ENCODE measurements around the gene SHISAL2A. TPM values are rescaled to one million over a fixed set of nuclear protein-coding genes. Genes with fewer than 3 reads are reported as not detected.

The SHISAL2A gene
- total and polyA plus RNA-seq, 2 of the 13 experiments (the other 11 are each of a cell fraction or from before 2014, with no cell fraction given) = not detected

GRCh38 chr1:52600533-52601179 lies 32.3 kb upstream of the SHISAL2A start (continued):
- TF ChIP-seq DZIP1 (CRISPR knock-in tag; IDR thresholded peaks at IDR 0.05) (no peak), ZNF644 (CRISPR knock-in tag; IDR thresholded peaks at IDR 0.05; ENCODE audit: low read depth) (peak; percentile 83), MAFG (CRISPR knock-in tag; IDR thresholded peaks at IDR 0.05) (no peak), SP4 (CRISPR knock-in tag; IDR thresholded peaks at IDR 0.05) (0 out of 2 replicates have a peak, but pooled peaks have one; percentile 30), ZNF253 (CRISPR knock-in tag; IDR thresholded peaks at IDR 0.05; ENCODE audit: borderline replicate concordance) (no peak), GATA4 (IDR thresholded peaks at IDR 0.05; ENCODE audit: borderline replicate concordance, low read depth) (no peak), HNF4G (IDR thresholded peaks at IDR 0.05; ENCODE audit: borderline replicate concordance, low read depth, low read length) (peak; percentile 87), HNF4G (CRISPR knock-in tag; IDR thresholded peaks at IDR 0.05; ENCODE audit: borderline replicate concordance, low read depth) (no peak), CREB1 (IDR thresholded peaks at IDR 0.05) (no peak), CREB1 (CRISPR knock-in tag; IDR thresholded peaks at IDR 0.05) (no peak), NFIC (IDR thresholded peaks at IDR 0.05; ENCODE audit: low read length) (no peak), IRF9 (CRISPR knock-in tag; IDR thresholded peaks at IDR 0.05; ENCODE audit: borderline replicate concordance) (no peak), RBAK (CRISPR knock-in tag; IDR thresholded peaks at IDR 0.05) (peak; percentile 70; the same call in 1 of the 2 replicates), ZNF790 (CRISPR knock-in tag; IDR thresholded peaks at IDR 0.05; ENCODE audit: borderline replicate concordance) (no peak), CERS6 (CRISPR knock-in tag; IDR thresholded peaks at IDR 0.05) (no peak), ZNF136 (CRISPR knock-in tag; IDR thresholded peaks at IDR 0.05; ENCODE audit: low read depth) (no peak), KAT2B (IDR thresholded peaks at IDR 0.05; ENCODE audit: borderline replicate concordance, low read depth, low read length) (no peak), HNF4A (CRISPR knock-in tag; IDR thresholded peaks at IDR 0.05) (peak; percentile 79), HIC2 (CRISPR knock-in tag; IDR thresholded peaks at IDR 0.05; ENCODE audit: low read depth) (no peak), PPARG (CRISPR knock-in tag; conservative IDR thresholded peaks at IDR 0.05) (no peak), ZNF710 (CRISPR knock-in tag; IDR thresholded peaks at IDR 0.05; ENCODE audit: borderline replicate concordance) (no peak)

Data from HepG2 (cell line).